ENCODE results near the gene CDK5RAP1.
A peak's percentile ranks its signal among the peaks of the same experiment; 100 is the strongest.
"Not testable (repeated sequence)": the region's sequence is repeated elsewhere in the genome, so short reads cannot be mapped to it uniquely, and the experiment has no call there.

The CDK5RAP1 gene, protein sequence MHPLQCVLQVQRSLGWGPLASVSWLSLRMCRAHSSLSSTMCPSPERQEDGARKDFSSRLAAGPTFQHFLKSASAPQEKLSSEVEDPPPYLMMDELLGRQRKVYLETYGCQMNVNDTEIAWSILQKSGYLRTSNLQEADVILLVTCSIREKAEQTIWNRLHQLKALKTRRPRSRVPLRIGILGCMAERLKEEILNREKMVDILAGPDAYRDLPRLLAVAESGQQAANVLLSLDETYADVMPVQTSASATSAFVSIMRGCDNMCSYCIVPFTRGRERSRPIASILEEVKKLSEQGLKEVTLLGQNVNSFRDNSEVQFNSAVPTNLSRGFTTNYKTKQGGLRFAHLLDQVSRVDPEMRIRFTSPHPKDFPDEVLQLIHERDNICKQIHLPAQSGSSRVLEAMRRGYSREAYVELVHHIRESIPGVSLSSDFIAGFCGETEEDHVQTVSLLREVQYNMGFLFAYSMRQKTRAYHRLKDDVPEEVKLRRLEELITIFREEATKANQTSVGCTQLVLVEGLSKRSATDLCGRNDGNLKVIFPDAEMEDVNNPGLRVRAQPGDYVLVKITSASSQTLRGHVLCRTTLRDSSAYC

DNA sequence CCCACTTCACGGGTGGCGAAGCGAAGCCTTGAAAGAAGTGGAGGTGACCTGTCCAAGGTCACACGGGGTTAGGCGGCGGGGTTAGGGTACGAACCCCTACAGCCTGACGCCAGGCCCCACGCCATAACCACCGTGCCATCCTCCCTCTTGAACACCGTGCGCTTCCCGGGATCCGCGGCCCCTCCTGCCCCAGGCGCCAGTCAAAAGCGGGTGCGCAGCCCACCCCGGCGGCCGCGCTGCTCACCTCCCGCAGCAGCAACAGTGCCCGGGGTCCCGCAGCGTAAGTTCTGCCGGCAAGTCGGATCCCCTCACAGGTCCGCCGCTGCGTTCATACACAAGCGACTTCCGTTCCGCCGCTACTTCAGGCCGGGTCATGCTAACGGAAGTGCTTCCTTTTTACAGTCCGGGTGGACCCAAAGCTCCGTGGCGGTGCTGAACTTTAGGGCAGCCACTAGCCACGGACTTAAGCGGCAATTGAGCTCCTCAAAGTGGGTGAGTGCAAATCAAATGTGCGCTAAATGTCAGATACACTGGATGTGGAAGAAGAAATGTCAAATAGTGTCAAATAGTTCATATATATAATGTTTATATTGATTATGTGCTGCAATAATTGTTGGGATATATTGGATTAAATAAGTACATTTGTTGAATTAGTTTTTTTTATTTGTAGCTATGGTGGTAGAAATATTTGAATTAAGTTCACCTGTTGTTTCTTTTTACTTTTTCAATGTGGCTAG lies at the start of gene CDK5RAP1:
CDK5RAP1 (minus strand) TSS at position 336 of the 737 bp plus-strand sequence. CDS start 4,455 bp downstream, outside the sequence.
- peak; percentile 66 to 71 for DNase-seq (ENCODE audit: low read depth in 2 of 2)

GRCh38 chr20:33450867-33451266 lies 49.5 kb upstream of the CDK5RAP1 start:
- DNase-seq (ENCODE audit: low read depth in 2 of 2) = no peak

DNA sequence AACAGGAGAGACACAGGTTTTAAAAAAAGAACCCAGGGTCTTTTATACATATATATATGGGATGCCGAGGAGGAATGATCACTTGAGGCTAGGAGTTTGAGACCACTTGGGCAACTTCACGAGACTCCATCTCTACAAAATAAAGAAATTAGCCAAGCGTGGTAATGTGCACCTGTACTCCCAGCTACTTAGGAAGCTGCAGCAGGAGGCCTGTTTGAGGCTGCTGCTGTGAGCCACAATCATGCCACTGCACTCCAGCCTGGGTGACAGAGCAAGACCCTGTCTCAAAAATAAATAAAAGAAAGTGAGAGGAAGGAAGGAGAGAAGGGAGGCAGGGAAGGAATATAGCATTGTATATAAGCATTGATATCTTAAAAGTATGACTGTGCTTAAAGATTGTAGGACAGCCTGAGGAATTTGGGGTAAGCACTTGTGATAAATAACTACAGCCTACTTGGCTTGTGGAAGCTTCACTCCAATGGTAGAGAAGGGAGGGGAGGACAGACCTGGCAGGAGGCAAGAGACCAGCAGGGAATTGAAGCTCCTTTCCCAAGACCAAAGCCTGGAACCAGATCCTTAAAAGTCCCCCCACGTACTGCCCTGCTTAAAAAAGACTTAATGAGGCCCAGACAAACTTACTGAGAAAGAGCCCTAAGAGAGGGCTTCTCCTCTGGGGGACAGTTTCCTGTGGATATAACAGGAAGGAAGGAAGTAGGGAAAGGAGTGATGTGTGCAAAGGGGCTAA lies 44.7 kb upstream of the CDK5RAP1 start:
- no peak for DNase-seq (ENCODE audit: low read depth in 2 of 2)

- no peak for DNase-seq (ENCODE audit: low read depth in 2 of 2)
These were observed 43.7 kb upstream of the CDK5RAP1 start for GRCh38 chr20:33444797-33445560.

DNA sequence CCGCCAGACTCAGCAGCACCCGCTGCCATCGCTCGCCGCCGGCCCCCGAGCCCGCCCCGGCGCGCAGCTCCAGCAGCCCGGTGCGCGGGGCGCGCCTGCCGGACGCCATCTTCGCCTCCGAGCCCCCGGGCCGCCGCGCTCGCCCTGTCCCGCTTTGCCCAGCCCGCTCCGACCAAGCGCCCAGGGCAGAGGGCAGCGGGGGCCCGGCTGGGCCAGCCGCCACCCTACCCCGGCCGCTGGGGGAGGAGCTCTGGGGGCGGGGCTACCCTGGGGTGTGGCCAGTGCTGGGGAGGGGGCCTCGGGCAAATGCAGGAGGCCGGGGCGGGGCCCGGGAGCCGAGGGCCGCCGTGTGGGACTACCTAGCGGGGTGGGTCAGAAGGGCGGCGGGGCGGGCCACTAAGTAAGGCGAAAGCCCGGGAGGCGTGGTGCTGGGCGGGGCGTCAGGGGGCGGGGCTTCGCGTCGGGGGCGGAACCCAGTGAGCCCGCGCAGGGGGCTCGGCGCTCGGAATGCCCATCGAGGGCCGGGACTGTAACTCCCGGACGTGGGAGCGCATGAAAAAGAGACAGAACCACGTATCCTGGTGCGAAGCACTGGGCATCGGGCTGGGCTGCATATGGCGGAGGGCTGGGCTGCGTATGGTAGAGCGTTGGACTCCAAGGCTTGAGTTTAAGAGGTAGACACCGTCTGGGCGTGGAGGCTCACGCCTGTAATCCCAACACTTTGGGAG lies 42.4 kb upstream of the CDK5RAP1 start, which contains the start of gene SNTA1:
SNTA1 (minus strand) TSS at position 252 of the 728 bp plus-strand sequence; CDS start at position 109, 143 bp downstream.
- peak; percentile 79 to 85 for DNase-seq (ENCODE audit: low read depth in 2 of 2)

DNA sequence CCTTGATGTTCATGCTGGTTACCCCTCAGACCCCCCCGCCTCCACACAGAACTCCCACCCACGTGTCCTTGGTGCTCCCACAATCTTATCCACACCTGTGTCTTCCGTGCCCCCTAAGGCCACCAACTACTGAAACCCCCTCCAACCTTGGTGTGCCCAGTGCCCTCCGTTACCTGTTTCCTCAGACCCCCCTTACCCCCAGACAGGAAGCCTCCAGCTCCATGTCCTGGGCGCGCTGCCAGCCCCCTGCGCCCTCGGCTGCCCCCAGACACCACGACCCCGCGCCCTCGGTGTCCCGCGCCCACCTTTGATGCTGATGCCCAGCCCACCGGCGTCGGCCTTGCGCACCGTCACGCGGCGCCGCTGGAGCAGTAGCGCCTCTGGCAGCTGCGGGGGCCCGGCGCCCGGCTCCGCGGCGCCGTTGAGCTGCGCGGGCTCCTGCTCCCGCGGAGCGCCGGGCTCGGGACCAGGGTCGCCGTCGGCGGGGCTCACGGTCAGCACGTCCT lies 41.7 kb upstream of the CDK5RAP1 start:
- no peak for DNase-seq (ENCODE audit: low read depth in 2 of 2)

GRCh38 chr20:33442136-33443005 lies 41.1 kb upstream of the CDK5RAP1 start:
- no peak for DNase-seq (ENCODE audit: low read depth in 2 of 2)

DNA sequence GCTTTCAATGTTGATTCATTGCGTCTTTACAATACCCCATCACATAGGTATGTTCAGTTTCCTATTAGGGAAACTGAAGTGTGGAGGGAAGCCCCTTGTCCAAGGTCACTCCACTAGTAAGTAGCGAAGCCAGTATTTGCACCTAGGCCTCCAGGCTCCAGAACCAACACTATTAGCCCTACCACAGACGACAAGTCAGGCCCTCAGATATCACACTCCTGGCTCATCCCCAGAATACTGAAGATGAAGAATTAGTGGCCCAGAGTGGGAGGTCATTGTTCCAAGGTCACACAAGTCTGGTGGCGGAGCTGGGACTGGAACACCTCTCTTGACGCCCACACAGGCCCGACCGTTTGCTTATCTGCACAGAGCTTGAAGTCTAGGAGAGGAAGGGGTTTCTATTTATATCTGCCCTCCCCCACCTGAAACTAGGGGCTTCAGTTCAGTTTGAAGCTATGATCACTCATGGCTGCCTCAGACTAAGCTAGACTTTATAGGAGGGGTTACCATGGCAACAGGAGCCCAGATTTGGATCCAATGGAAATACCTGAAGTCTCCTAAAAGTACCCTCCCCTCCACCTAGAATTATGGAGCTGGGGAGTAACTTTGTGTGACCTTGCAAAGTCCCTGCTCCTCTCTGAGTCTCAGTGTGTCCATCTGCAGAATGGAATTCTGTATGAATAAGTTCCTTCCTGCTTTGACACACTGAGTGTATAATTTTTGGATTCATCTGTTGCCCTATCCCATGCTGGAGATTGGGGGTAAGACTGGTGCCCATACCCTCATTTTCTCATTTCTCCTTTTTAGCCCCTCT lies 40.0 kb upstream of the CDK5RAP1 start:
- no peak for DNase-seq (ENCODE audit: low read depth in 2 of 2)

DNA sequence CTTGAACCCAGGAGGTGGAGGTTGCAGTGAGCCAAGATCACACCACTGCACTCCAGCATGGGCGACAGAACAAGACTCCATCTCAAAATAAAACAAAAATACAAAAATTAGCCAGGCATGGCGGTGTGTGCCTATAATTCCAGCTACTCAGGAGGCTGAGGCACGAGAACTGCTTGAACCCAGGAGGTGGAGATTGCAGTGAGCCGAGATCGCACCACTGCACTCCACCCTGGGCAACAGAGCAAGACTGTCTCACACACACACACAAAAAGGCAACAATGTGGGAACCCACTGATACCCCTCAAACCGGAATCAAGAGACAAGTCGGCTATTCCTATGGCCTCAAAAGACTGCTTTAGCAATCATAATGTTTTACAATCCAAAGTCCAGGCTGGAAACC lies 39.2 kb upstream of the CDK5RAP1 start:
- DNase-seq (ENCODE audit: low read depth in 2 of 2) = not testable (repeated sequence)

- no peak for DNase-seq (ENCODE audit: low read depth in 2 of 2)
These were observed 37.2 kb upstream of the CDK5RAP1 start for GRCh38 chr20:33438481-33438880.

GRCh38 chr20:33437141-33437911 lies 36.0 kb upstream of the CDK5RAP1 start:
- DNase-seq (ENCODE audit: low read depth in 2 of 2) = no peak

DNA sequence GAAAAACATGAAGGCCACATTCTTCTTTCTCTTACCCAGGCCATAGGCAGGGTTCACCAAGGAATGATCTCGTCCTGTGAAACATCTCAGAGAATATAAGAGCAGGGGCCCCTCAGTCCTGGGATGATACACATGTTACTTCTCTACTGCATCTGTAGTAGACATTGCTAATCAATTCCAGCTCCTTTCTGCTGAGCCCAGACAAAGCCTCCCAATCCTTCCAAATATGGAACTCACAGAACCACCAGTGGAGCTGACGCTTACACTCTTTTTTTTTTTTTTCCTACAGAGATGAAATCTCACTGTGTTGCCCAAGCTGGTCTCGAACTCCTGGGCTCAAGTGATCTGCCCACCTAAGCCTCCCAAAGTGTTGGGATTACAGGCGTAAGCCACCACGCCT lies 33.1 kb upstream of the CDK5RAP1 start:
- no peak for DNase-seq (ENCODE audit: low read depth in 2 of 2)

DNA sequence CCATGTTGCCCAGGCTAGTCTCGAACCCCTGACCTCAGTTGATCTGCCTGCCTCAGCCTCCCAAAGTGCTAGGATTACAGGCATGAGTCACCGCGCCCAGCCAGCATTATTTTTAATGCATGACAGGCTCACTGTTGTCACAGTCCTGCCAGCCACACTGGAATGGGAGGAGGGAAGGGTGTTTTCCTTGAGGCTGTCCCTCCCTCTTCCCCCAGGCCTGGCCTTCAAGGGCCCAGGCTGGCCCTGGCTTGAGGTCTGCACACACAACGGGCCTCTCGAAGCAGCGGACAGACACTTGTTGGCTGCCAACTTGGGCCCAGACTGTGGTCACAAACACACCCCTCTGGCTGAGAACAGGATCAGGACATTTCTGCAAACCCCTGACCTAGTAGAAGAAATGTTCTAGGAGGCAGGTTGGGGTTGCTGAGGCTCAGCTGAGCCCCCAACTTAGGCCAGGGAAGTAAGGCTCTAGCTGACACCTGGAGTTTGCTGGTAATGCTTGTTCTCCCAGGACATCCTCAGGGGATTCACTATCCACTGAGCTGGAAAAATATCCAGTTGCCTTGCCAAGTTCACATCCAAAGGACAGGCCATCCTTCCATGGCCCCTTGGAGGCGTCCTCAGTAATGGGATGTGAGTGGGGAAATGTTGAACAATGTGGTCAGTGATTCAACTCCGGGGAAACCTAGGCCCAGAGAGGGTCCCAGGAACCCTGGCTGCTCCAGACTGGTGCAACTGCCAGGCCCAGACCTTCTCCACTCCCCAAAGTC lies 32.3 kb upstream of the CDK5RAP1 start:
- DNase-seq (ENCODE audit: low read depth in 2 of 2) = no peak

- DNase-seq (ENCODE audit: low read depth in 2 of 2) = no peak
These were observed 30.6 kb upstream of the CDK5RAP1 start for GRCh38 chr20:33431797-33432381.

DNA sequence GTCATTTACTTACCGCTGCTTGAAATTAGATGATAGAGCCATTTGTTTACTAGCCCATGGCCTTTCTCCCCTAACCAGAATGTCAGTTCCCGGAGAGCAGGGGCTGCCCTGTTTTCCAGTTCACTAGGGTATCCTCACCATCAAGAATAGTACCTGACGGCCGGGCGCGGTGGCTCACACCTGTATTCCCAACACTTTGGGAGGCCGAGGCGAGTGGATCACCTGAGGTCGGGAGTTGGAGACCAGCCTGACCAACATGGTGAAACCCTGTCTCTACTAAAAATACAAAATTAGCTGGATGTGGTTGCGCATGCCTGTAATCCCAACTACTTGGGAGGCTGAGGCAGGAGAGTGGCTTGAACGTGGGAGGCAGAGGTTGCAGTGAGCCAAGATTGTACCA lies 22.6 kb upstream of the CDK5RAP1 start:
- not testable (repeated sequence) for DNase-seq (ENCODE audit: low read depth in 2 of 2)

DNA sequence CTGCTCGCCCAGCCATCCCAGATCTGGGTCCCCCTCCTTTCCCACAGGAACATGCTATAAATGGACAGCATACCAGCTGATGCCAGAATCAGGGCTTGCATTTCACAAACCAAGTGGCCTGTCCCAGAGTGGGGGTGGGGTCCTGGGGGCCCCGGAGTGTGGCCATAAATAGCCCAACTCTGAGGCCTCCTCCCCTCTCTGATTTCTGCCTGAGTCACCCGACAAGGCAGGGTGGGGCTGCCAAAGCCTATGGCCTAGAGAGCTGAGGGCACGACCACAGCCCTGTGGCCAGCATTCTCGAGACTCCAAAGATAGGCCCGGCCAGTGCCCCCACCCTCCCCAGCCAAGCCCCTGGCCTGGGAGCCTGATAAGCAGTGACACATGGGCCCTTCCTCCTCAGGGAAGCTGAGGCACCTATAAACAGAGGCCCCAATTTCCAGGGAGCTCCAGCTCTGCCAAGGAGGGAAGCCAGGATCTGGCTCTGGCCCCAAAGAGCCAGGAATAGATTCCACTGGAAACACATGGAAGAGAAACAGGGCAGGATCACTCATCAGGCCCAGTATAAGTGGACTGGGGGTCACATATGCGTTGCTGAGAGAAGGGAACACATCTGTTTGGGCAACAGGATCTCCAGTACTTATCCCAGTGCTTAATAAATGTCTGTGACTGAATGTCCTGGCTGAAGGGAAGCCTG lies 22.0 kb upstream of the CDK5RAP1 start:
- no peak for DNase-seq (ENCODE audit: low read depth in 2 of 2)
